ENCODE data around the gene PKLR. TPM values are rescaled to one million over a fixed set of nuclear protein-coding genes. Genes with fewer than 3 reads are reported as not detected.
A peak's percentile ranks its signal among the peaks of the same experiment; 100 is the strongest.

PKLR gene
- total and polyA plus RNA-seq, 4 donors = 10.4 to 56.1 (median 40.6) TPM

GRCh38 chr1:155250633-155251449 is 50.4 kb downstream of the PKLR start:
- H3K4me1 ChIP-seq (ENCODE audit: control insufficient read depth in 4 of 4, insufficient read depth in 4 of 4, low read length in 3 of 4) = peaks cover under 1 to 26% (median 16%) of the 10 kb centered on the region in 4 donors
- WGBS = 19% methylated on average over 23 of the region's 23 CpGs
- H3K9ac ChIP-seq (ENCODE audit: low read depth in 1 of 2, low read length in 2 of 2) = peak overlapping the region in 1 of 2 donors; percentile 53
- no peaks in the 10 kb centered on the region for H3K27me3 ChIP-seq (ENCODE audit: control insufficient read depth in 4 of 4, insufficient read depth in 4 of 4, low read length in 3 of 4)
- H3K9me3 ChIP-seq (ENCODE audit: control insufficient read depth in 4 of 4, low read length in 3 of 4) = no peaks in the 10 kb centered on the region
- no peak overlapping the region for H3K27ac ChIP-seq (ENCODE audit: low read depth in 1 of 2, low read length in 2 of 2)
- DNase-seq (ENCODE audit: low spot score) = peak; percentile 96
- H3K36me3 ChIP-seq (ENCODE audit: control insufficient read depth in 4 of 4, insufficient read depth in 3 of 4, low read depth in 1 of 4, low read length in 3 of 4) = peaks cover 0 to 1% (median 0%) of the 10 kb centered on the region in 4 donors
- peak overlapping the region in 1 of 3 donors; percentile 3 for H3K4me3 ChIP-seq (ENCODE audit: low read depth in 1 of 3, low read length in 3 of 3)
- TF ChIP-seq REST (IDR thresholded peaks at IDR 0.05) = no peak
- TF ChIP-seq FOXA1 (IDR thresholded peaks at IDR 0.05) = no peak
- no peak for TF ChIP-seq JUND (IDR thresholded peaks at IDR 0.05)
- peak in 1 of 2 donors; percentile 56 for TF ChIP-seq RXRA (IDR thresholded peaks at IDR 0.05)
- TF ChIP-seq SP1 (IDR thresholded peaks at IDR 0.05) = peak; percentile 55
- TF ChIP-seq FOXA2 (IDR thresholded peaks at IDR 0.05) = no peak
- TF ChIP-seq ZBTB33 (IDR thresholded peaks at IDR 0.05) = no peak
- peak; percentile 98 to 99 for TF ChIP-seq RAD21 (IDR thresholded peaks at IDR 0.05)
- peak; percentile 38 for TF ChIP-seq NR2F2 (IDR thresholded peaks at IDR 0.05)
- no peak for TF ChIP-seq GABPA (IDR thresholded peaks at IDR 0.05 in 1 of 2, conservative IDR thresholded peaks at IDR 0.05 in 1 of 2)
- TF ChIP-seq ATF3 (IDR thresholded peaks at IDR 0.05) = no peak
- peak; percentile 99 for TF ChIP-seq CTCF (IDR thresholded peaks at IDR 0.05; ENCODE audit: low read depth, low read length, missing input control)
- no peak for TF ChIP-seq TAF1 (conservative IDR thresholded peaks at IDR 0.05)
- TF ChIP-seq HNF4G (IDR thresholded peaks at IDR 0.05) = no peak
- TF ChIP-seq EGR1 (IDR thresholded peaks at IDR 0.05; ENCODE audit: low read depth in 2 of 2) = no peak
- no peak for TF ChIP-seq MAX (IDR thresholded peaks at IDR 0.05)
- peak; percentile 59 for TF ChIP-seq YY1 (IDR thresholded peaks at IDR 0.05)
- TF ChIP-seq HNF4A (conservative IDR thresholded peaks at IDR 0.05) = peak; percentile 44 to 74
